GOT3 (cell line): ENCODE results near the gene DUS2.
"Not testable (repeated sequence)": the region's sequence is repeated elsewhere in the genome, so short reads cannot be mapped to it uniquely, and the experiment has no call there.

Source experiments
- DNase-seq: peaks from one replicate; lab custom pipeline; 2025; ENCODE audit warnings: mixed read lengths; lab: John Stamatoyannopoulos, UW

Gene DUS2

DNA sequence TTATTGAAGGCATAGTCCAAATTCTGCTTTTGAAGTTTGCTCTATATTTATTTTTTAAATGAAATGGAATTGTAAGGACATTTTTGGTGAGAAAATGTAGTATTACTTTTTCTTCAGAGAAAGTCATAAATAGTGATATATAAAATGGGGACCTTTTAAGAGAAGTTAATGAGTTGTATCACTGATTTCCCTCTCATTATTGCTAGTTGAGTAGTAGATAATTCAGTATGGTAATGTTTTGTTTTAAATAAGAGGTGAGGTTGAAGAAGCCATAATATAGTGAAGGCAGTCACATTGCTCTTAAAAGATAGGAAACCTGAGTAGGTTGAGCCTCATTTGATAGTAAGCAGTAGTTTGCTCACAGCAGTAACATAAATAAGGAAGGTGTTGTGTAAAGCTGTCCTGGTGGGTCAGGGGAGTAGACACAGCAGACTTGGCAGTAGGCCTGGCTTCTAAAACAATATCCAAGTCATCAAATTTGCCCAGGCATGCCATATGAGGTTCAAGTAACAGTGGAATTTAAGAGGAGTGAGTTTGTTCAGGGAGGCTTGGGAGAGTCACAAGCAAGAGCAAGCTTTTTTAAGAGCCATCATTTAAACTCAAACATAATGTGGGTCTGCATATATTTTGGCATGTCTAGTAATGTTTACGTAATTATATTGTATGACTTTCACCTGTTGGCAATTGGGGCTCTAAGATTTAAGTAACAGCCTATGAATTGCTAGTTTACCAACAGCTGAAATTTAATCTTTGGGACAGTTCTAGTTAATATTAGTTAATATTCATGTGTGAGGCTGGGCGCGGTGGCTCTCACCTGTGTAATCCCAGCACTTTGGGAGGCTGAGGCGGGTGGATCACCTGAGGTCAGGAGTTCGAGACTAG, 68.5 kb downstream of the DUS2 start:
- DNase-seq: no peak

DNA sequence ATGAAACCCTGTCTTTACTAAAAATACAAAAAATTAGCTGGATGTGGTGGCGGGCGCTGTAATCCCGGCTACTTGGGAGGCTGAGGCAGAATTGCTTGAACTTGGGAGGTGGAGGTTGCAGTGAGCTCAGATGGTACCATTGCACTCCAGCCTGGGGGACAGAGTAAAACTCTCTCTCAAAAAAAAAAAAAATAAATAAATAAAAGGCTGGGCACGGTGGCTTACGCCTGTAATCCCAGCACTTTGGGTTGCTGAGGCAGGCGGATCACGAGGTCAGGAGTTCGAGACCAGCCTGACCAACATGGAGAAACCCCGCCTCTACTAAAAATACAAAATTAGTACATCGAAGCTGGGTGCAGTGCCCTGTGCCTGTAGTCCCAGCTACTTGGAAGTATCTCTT, 69.2 kb downstream of the DUS2 start:
- DNase-seq: not testable (repeated sequence)

- no peak for DNase-seq
Observed at GRCh38 chr16:68093816-68094613, 70.9 kb downstream of the DUS2 start.

DNA sequence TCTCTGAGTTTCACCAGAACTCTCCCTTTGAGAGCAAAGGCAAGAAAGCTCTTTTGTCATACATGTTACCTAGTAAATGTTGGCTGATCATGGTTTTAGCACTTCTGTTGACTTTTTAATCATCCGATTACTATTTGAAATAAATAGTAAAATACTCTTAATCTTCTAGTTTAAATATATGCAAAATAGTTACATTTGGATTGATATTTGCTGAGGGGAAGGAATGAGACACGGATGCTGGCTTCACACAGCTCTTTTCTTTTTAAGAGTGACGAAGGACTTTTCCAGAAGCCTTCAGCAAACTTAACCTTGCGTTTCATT, 71.5 kb downstream of the DUS2 start:
- no peak for DNase-seq

- DNase-seq: no peak
Observed at GRCh38 chr16:68096491-68096890, 73.4 kb downstream of the DUS2 start.

DNA sequence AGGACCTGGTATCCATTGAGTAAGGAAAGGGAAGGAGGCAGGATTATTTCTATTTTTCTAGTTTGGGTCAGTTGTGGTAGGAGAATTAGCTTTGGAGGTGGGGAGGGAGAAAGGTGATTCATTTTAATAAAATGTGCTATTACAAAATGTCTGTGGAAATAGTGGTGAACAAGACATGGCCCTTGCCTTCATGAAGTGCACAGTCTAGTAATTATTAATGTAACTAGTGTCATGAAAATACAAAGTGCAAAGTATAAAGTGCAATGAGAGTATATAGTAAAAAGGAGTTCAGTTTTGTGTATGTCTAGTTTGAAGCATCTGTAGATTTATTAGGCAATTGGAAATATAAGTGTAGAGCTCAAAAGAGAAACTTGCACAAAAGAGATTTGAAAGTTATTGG, 74.0 kb downstream of the DUS2 start:
- no peak for DNase-seq

GRCh38 chr16:68097895-68098294, 74.8 kb downstream of the DUS2 start:
- DNase-seq: no peak

DNA sequence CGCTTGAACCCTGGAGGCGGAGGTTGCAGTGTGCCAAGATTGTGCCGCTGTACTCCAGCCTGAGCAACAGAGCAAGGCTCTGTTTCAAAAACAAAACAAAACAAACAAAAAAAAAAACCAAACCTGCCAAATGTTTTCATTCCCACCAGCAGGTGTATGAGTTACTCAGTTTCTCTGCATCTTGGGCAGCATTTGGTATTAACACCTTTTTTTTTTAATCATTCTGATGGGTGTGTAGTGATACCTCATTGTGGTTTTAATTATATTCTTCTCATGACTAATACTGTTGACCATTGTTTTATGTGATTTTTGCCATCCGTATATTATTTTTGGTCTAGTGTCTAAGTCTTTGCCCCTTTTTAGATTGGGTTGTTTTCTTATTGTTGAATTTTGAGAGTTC, 77.4 kb downstream of the DUS2 start:
- DNase-seq: no peak

- DNase-seq: no peak
Observed at GRCh38 chr16:68105611-68106010, 82.5 kb downstream of the DUS2 start.

DNA sequence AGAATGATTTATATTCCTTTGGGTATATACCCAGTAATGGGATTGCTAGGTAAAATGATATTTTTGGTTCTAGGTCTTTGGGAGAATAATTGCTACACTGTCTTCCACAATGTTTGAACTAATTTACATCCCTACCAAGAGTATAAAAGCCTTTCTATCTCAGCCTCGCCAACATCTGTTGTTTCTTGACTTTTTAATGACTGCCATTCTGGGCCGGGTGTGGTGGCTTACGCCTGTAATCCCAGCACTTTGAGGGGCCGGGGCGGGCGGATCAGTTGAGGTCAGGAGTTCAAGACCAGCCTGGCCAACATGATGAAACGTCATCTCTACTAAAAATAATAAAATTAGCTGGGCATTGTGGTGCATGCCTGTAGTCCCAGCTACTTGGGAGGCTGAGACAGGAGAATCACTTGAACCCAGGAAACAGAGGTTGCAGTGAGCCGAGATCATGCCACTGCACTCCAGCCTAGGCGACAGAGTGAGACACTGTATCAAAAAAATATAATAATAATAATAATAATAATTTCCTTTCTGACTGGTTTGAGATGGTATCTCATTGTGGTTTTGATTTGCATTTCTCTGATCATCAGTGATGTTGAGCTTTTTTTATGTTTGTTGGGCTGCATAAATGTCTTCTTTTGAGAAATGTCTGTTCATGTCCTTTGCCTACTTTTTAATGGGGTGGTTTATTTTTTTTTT, 84.3 kb downstream of the DUS2 start:
- not testable (repeated sequence) for DNase-seq

- not testable (repeated sequence) for DNase-seq
Observed at GRCh38 chr16:68109156-68109555, 86.1 kb downstream of the DUS2 start.

DNA sequence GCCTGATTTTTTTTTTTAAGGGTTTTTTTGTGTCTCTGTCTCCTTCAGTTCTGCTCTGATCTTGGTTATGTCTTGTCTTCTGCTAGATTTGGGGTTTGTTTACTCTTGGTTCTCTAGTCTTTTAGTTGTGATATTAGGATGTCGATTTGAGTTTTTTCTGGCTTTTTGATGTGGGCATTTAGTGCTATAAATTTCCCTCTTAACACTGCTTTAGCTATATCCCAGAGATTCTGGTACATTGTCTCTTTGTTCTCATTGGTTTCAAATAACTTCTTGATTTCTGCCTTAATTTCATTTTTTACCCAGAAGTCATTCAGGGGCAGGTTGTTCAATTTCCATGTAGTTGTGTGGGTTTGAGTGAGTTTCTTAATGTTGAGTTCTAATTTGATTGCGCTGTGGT, 87.5 kb downstream of the DUS2 start:
- not testable (repeated sequence) for DNase-seq

DNA sequence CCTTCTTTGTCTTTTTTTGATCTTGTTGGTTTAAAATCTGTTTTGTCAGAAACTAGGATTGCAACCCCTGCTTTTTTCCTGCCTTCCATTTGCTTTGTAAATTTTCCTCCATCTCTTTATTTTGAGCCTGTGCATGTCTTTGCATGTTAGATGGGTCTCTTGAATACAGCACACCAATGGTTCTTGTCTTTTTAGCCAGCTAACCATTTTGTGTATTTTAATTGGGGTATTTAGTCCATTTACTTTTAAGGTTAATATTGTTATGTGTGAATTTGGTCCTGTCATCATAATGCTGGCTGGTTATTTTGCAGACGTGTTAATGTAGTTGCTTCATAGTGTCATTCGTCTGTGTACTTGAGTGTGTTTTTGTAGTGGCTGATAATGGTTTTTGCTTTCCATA, 88.3 kb downstream of the DUS2 start:
- DNase-seq: no peak

GRCh38 chr16:68113059-68113761, 90.1 kb downstream of the DUS2 start:
- no peak for DNase-seq

DNA sequence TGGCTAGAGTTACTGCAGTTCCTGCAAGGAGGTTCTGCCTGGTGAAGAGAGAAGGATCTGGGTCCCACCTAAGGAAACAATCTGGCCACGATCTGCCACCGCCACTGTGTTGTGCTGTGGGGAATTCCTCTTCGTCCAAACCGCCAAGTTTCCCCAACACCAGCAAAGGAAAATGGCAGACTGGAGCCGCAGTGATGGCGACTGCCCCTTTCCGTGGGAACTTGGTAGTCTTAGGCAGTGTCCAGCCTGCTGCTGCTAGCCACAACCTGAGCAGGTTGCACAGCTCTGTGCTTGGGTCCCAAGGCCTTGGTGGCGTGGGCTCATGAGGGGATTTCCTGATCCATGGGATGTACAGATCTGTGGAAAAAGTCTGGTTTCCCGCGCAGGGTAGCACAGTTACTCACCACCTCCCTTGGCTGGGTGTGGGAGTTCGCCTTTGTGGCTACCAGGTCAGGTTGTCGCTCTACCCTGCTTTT, 90.7 kb downstream of the DUS2 start:
- no peak for DNase-seq

DNA sequence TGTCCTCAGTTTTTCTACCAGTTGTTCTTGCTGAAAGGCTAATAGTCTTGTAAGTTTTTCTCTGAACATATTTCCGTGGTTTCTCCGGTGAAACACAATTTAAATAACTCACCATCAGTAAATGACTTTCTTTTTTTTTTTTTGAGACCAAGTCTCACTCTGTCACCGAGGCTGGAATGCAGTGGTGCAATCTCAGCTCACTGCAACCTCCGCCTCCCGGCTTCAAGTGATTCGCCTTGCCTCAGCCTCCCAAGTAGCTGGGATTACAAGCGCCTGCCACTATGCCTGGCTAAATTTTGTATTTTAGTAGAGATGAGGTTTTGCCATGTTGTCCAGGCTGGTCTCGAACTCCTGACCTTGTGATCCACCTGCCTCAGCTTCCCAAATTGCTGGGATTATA, 91.9 kb downstream of the DUS2 start:
- DNase-seq: not testable (repeated sequence)

- DNase-seq: no peak
Observed at GRCh38 chr16:68115851-68116250, 92.8 kb downstream of the DUS2 start.

- DNase-seq: no peak
Observed at GRCh38 chr16:68116256-68116867, 93.3 kb downstream of the DUS2 start.

DNA sequence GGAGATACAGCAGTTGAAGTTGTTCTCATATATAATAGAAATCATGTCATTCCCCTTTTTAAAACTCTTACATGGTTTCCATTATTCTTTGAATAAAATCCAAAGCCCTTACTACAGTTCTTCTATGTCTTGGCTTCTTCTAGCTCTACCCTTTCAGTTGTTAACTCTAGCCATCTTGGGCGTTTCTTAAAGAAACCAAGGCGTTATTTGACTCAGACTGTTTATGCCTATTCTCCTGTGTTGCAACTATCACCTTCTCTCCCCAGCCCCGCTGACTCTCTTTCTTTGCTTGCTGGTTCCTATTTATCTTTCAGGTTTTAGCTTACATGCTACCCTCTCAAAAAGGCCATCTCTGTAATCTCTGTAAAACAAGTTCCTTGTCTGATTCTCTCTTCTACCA, 94.8 kb downstream of the DUS2 start:
- DNase-seq: no peak

- not testable (repeated sequence) for DNase-seq
Observed at GRCh38 chr16:68118954-68119353, 95.9 kb downstream of the DUS2 start.

GRCh38 chr16:68120496-68120895, 97.4 kb downstream of the DUS2 start:
- DNase-seq: not testable (repeated sequence)
